HAP-1 (cell line): ENCODE data around the gene INTS6.

Source experiments
- DNase-seq, 2 experiments: peaks; one replicate each; pipeline ENCODE4 v3.0.0-alpha.2; 2016 to 2020; ENCODE audit warnings: low spot score in 2 of 2
- H3K27me3 ChIP-seq: fragments of 250-450 bp; sonication (Bioruptor Pico); 2 replicates; pipeline ENCODE4 v1.5.1; 2020; ENCODE audit warnings: low read depth, mild to moderate bottlenecking, moderate library complexity
- H3K36me3 ChIP-seq: fragments of 250-450 bp; sonication (Bioruptor Pico); replicated peaks from 2 replicates; pipeline ENCODE4 v1.5.1; 2020; ENCODE audit warnings: mild to moderate bottlenecking
- H3K4me1 ChIP-seq: fragments of 250-450 bp; sonication (Bioruptor Pico); 2 replicates; pipeline ENCODE4 v1.5.1; 2020; ENCODE audit warnings: mild to moderate bottlenecking
- H3K4me3 ChIP-seq: fragments of 250-450 bp; sonication (Bioruptor Pico); 2 replicates; pipeline ENCODE4 v1.5.1; 2020; ENCODE audit warnings: mild to moderate bottlenecking, moderate library complexity
- H3K9me3 ChIP-seq: fragments of 250-450 bp; sonication (Bioruptor Pico); 2 replicates; pipeline ENCODE4 v1.5.1; 2020; ENCODE audit warnings: mild to moderate bottlenecking, moderate library complexity
- in situ Hi-C: fragments of 300-500 bp; cut with MboI; formaldehyde crosslinking; loops from 3 replicates; pipeline ENCODE4 v1.14.3; 2020; ENCODE audit warnings: low sequenced_read_pairs, inconsistent platforms, mixed read lengths

Gene INTS6

GRCh38 chr13:51477149-51477548 lies 24.3 kb upstream of the INTS6 start:
- Histone ChIP-seq H3K4me3 (no peak overlapping the region), H3K9me3 (no peaks in the 10 kb centered on the region), H3K27me3 (0 out of 2 replicates have a peak, but pooled peaks cover 2% of the 10 kb centered on the region), H3K4me1 (no peaks in the 10 kb centered on the region), H3K36me3 (no peaks in the 10 kb centered on the region)
- DNase-seq, result no peak
- in situ Hi-C loops, result no loop called here

- Histone ChIP-seq H3K9me3 (no peaks in the 10 kb centered on the region), H3K4me3 (no peak overlapping the region), H3K4me1 (no peaks in the 10 kb centered on the region), H3K27me3 (0 out of 2 replicates have a peak, but pooled peaks cover 2% of the 10 kb centered on the region), H3K36me3 (no peaks in the 10 kb centered on the region)
- DNase-seq, result no peak
- in situ Hi-C loops, result no loop called here
These were observed 23.1 kb upstream of the INTS6 start for GRCh38 chr13:51475727-51476501.

GRCh38 chr13:51469790-51470189 lies 17.0 kb upstream of the INTS6 start:
- no peak overlapping the region for H3K4me3 ChIP-seq
- DNase-seq, result no peak
- peaks cover 2% of the 10 kb centered on the region; the same call in 1 of the 2 replicates for H3K4me1 ChIP-seq
- in situ Hi-C loops, result no loop called here
- no peaks in the 10 kb centered on the region for H3K27me3 ChIP-seq
- H3K9me3 ChIP-seq, result no peaks in the 10 kb centered on the region
- no peaks in the 10 kb centered on the region for H3K36me3 ChIP-seq

GRCh38 chr13:51467730-51468129 lies 14.9 kb upstream of the INTS6 start:
- in situ Hi-C loops, result no loop called here
- no peaks in the 10 kb centered on the region for H3K27me3 ChIP-seq
- no peak overlapping the region for H3K4me3 ChIP-seq
- no peak for DNase-seq
- no peaks in the 10 kb centered on the region for H3K36me3 ChIP-seq
- H3K9me3 ChIP-seq, result no peaks in the 10 kb centered on the region
- peaks cover 7% of the 10 kb centered on the region; the same call in 1 of the 2 replicates for H3K4me1 ChIP-seq

- no peak for DNase-seq
- in situ Hi-C loops, result no loop called here
- H3K27me3 ChIP-seq, result no peaks in the 10 kb centered on the region
- no peak overlapping the region for H3K4me3 ChIP-seq
- H3K36me3 ChIP-seq, result no peaks in the 10 kb centered on the region
- peaks cover 7% of the 10 kb centered on the region; the same call in 1 of the 2 replicates for H3K4me1 ChIP-seq
- no peaks in the 10 kb centered on the region for H3K9me3 ChIP-seq
These were observed 12.3 kb upstream of the INTS6 start for GRCh38 chr13:51465124-51465523.

- H3K4me3 ChIP-seq, result no peak overlapping the region
- H3K27me3 ChIP-seq, result no peaks in the 10 kb centered on the region
- H3K36me3 ChIP-seq, result peaks cover 10% of the 10 kb centered on the region; the same call in 1 of the 2 replicates
- no peak for DNase-seq
- peaks cover 6% of the 10 kb centered on the region; the same call in 1 of the 2 replicates for H3K9me3 ChIP-seq
- peaks cover 8% of the 10 kb centered on the region for H3K4me1 ChIP-seq
- in situ Hi-C loops, result loop anchor here (10.0 kb wide), 1 partner anchor 128 kb away; the partner anchor contains the start of gene WDFY2
These were observed 4.4 kb upstream of the INTS6 start for GRCh38 chr13:51457086-51457815.

- no peak for DNase-seq
- Histone ChIP-seq H3K9me3 (peaks cover 6% of the 10 kb centered on the region; the same call in 1 of the 2 replicates), H3K27me3 (no peaks in the 10 kb centered on the region), H3K4me1 (peaks cover 8% of the 10 kb centered on the region), H3K4me3 (no peak overlapping the region), H3K36me3 (peaks cover 10% of the 10 kb centered on the region; the same call in 1 of the 2 replicates)
- in situ Hi-C loops, result loop anchor here (10.0 kb wide), 1 partner anchor 128 kb away; the partner anchor contains the start of gene WDFY2
These were observed 3.7 kb upstream of the INTS6 start for GRCh38 chr13:51456510-51456909.

- H3K27me3 ChIP-seq, result no peaks in the 10 kb centered on the region
- in situ Hi-C loops, result loop anchor here (10.0 kb wide), 1 partner anchor 129 kb away; the partner anchor contains the start of gene WDFY2
These were observed 2.7 kb upstream of the INTS6 start for GRCh38 chr13:51455532-51455931.

GRCh38 chr13:51453959-51454703 lies 1.3 kb upstream of the INTS6 start:
- peaks cover 18% of the 10 kb centered on the region for H3K4me1 ChIP-seq
- H3K4me3 ChIP-seq, result peak overlapping the region; percentile 47
- H3K36me3 ChIP-seq, result peaks cover 32% of the 10 kb centered on the region
- H3K9me3 ChIP-seq, result peaks cover 6% of the 10 kb centered on the region; the same call in 1 of the 2 replicates
- in situ Hi-C loops, result loop anchor here (10.0 kb wide), 1 partner anchor 131 kb away; the partner anchor contains the start of gene WDFY2
- no peaks in the 10 kb centered on the region for H3K27me3 ChIP-seq
- peak; percentile 29 to 36 for DNase-seq

More at GRCh38 chr13:51455532-51455931, 2.7 kb upstream of the INTS6 start:
- Histone ChIP-seq H3K9me3 (peaks cover 6% of the 10 kb centered on the region; the same call in 1 of the 2 replicates), H3K4me1 (peaks cover 12% of the 10 kb centered on the region), H3K36me3 (peaks cover 18% of the 10 kb centered on the region), H3K4me3 (no peak overlapping the region)
- no peak for DNase-seq

- in situ Hi-C loops, result loop anchor here (10.0 kb wide), 1 partner anchor 131 kb away; the partner anchor contains the start of gene WDFY2
- no peaks in the 10 kb centered on the region for H3K27me3 ChIP-seq
- peak; percentile 68 to 88 for DNase-seq
- H3K36me3 ChIP-seq, result peaks cover 39% of the 10 kb centered on the region
- peak overlapping the region; percentile 47 for H3K4me3 ChIP-seq
- peaks cover 6% of the 10 kb centered on the region; the same call in 1 of the 2 replicates for H3K9me3 ChIP-seq
- peaks cover 18% of the 10 kb centered on the region for H3K4me1 ChIP-seq
These were observed 547 bp upstream of the INTS6 start for GRCh38 chr13:51453207-51453958.

- in situ Hi-C loops, result loop anchor here (10.0 kb wide), 1 partner anchor 133 kb away; the partner anchor contains the start of gene WDFY2
- peaks cover 18% of the 10 kb centered on the region for H3K4me1 ChIP-seq
- DNase-seq, result peak; percentile 64 to 86
- H3K4me3 ChIP-seq, result peak overlapping the region; percentile 87
- H3K36me3 ChIP-seq, result peaks cover 51% of the 10 kb centered on the region
- peaks cover 6% of the 10 kb centered on the region; the same call in 1 of the 2 replicates for H3K9me3 ChIP-seq
- H3K27me3 ChIP-seq, result no peaks in the 10 kb centered on the region
These were observed 1.1 kb downstream of the INTS6 start for GRCh38 chr13:51451467-51452360.

- in situ Hi-C loops, result loop anchor here (10.0 kb wide), 1 partner anchor 134 kb away; the partner anchor contains the start of gene WDFY2
- no peak for DNase-seq
- peaks cover 18% of the 10 kb centered on the region for H3K4me1 ChIP-seq
- peaks cover 6% of the 10 kb centered on the region; the same call in 1 of the 2 replicates for H3K9me3 ChIP-seq
- peak overlapping the region; percentile 87 for H3K4me3 ChIP-seq
- H3K27me3 ChIP-seq, result no peaks in the 10 kb centered on the region
- peaks cover 57% of the 10 kb centered on the region for H3K36me3 ChIP-seq
These were observed 1.7 kb downstream of the INTS6 start for GRCh38 chr13:51451134-51451466.
